Measurements from ENCODE around the gene TRPC3.
"Not testable (repeated sequence)": the region's sequence is repeated elsewhere in the genome, so short reads cannot be mapped to it uniquely, and the experiment has no call there.

Gene TRPC3

GRCh38 chr4:121943941-121944340 lies 7.9 kb downstream of the TRPC3 start:
- peak; percentile 8 for DNase-seq

GRCh38 chr4:121939690-121940089 lies 12.2 kb downstream of the TRPC3 start:
- no peak for DNase-seq

GRCh38 chr4:121938282-121939092 lies 13.4 kb downstream of the TRPC3 start:
- no peak for DNase-seq

- DNase-seq = no peak
Measured at GRCh38 chr4:121936101-121936500, 15.8 kb downstream of the TRPC3 start.

- DNase-seq = no peak
Measured at GRCh38 chr4:121934635-121935034, 17.2 kb downstream of the TRPC3 start.

- DNase-seq = no peak
Measured at GRCh38 chr4:121932212-121932974, 19.5 kb downstream of the TRPC3 start.

- no peak for DNase-seq
Measured at GRCh38 chr4:121930304-121930703, 21.6 kb downstream of the TRPC3 start.

GRCh38 chr4:121927948-121928347 lies 23.9 kb downstream of the TRPC3 start:
- DNase-seq = no peak

- DNase-seq = not testable (repeated sequence)
Measured at GRCh38 chr4:121926490-121926889, 25.4 kb downstream of the TRPC3 start.

- no peak for DNase-seq
Measured at GRCh38 chr4:121923306-121923705, 28.6 kb downstream of the TRPC3 start.

- DNase-seq = no peak
Measured at GRCh38 chr4:121913667-121914066, 38.2 kb downstream of the TRPC3 start.

GRCh38 chr4:121908346-121908745 lies 43.5 kb downstream of the TRPC3 start:
- DNase-seq = no peak

GRCh38 chr4:121900132-121900983 lies 51.5 kb downstream of the TRPC3 start:
- DNase-seq = peak; percentile 62

GRCh38 chr4:121898150-121898549 lies 53.7 kb downstream of the TRPC3 start:
- peak; percentile 45 for DNase-seq

GRCh38 chr4:121888134-121888533 lies 63.7 kb downstream of the TRPC3 start:
- DNase-seq = no peak

GRCh38 chr4:121885115-121885514 lies 66.7 kb downstream of the TRPC3 start:
- no peak for DNase-seq

- DNase-seq = no peak
Measured at GRCh38 chr4:121881158-121881557, 70.7 kb downstream of the TRPC3 start.

- DNase-seq = no peak
Measured at GRCh38 chr4:121879135-121879534, 72.7 kb downstream of the TRPC3 start.

- DNase-seq = no peak
Measured at GRCh38 chr4:121877041-121877773, 74.7 kb downstream of the TRPC3 start.

- no peak for DNase-seq
Measured at GRCh38 chr4:121876070-121876469, 75.8 kb downstream of the TRPC3 start.

- DNase-seq = no peak
Measured at GRCh38 chr4:121875652-121876051, 76.2 kb downstream of the TRPC3 start.

GRCh38 chr4:121873604-121874003 lies 78.3 kb downstream of the TRPC3 start:
- DNase-seq = no peak
